ENCODE measurements around the gene TUT7.
"Not testable (repeated sequence)": the region's sequence is repeated elsewhere in the genome, so short reads cannot be mapped to it uniquely, and the experiment has no call there.

The TUT7 gene

GRCh38 chr9:86354011-86354817 is at the start of gene TUT7:
Gene TUT7 (minus strand): TSS chr9:86354410. CDS start chr9:86353199, 1,211 bp downstream.
- DNase-seq (ENCODE audit: low read depth in 2 of 2), result peak; percentile 88 to 91

- no peak for DNase-seq (ENCODE audit: low read depth in 2 of 2)
Measured at GRCh38 chr9:86402591-86402990, 48.4 kb upstream of the TUT7 start.

- DNase-seq (ENCODE audit: low read depth in 2 of 2), result no peak
Measured at GRCh38 chr9:86396412-86396811, 42.2 kb upstream of the TUT7 start.

- DNase-seq (ENCODE audit: low read depth in 2 of 2), result not testable (repeated sequence)
Measured at GRCh38 chr9:86390184-86390583, 36.0 kb upstream of the TUT7 start.

- DNase-seq (ENCODE audit: low read depth in 2 of 2), result no peak
Measured at GRCh38 chr9:86389628-86390027, 35.4 kb upstream of the TUT7 start.

GRCh38 chr9:86387376-86387775 is 33.2 kb upstream of the TUT7 start:
- DNase-seq (ENCODE audit: low read depth in 2 of 2), result no peak

- not testable (repeated sequence) for DNase-seq (ENCODE audit: low read depth in 2 of 2)
Measured at GRCh38 chr9:86383000-86383399, 28.8 kb upstream of the TUT7 start.

- DNase-seq (ENCODE audit: low read depth in 2 of 2), result no peak
Measured at GRCh38 chr9:86376016-86376415, 21.8 kb upstream of the TUT7 start.

GRCh38 chr9:86369810-86370209 is 15.6 kb upstream of the TUT7 start:
- no peak for DNase-seq (ENCODE audit: low read depth in 2 of 2)

GRCh38 chr9:86368871-86369521 is 14.8 kb upstream of the TUT7 start:
- peak in 1 of 2 experiments; percentile 1 for DNase-seq (ENCODE audit: low read depth in 2 of 2)

- no peak for DNase-seq (ENCODE audit: low read depth in 2 of 2)
Measured at GRCh38 chr9:86361176-86361575, 7.0 kb upstream of the TUT7 start.

GRCh38 chr9:86359151-86359879 is 5.1 kb upstream of the TUT7 start:
- DNase-seq (ENCODE audit: low read depth in 2 of 2), result no peak

- no peak for DNase-seq (ENCODE audit: low read depth in 2 of 2)
Measured at GRCh38 chr9:86356871-86357866, 3.0 kb upstream of the TUT7 start.

- no peak for DNase-seq (ENCODE audit: low read depth in 2 of 2)
Measured at GRCh38 chr9:86355814-86356213, 1.6 kb upstream of the TUT7 start.

- peak in 1 of 2 experiments; percentile 1 for DNase-seq (ENCODE audit: low read depth in 2 of 2)
Measured at GRCh38 chr9:86354818-86355309, 654 bp upstream of the TUT7 start.

- DNase-seq (ENCODE audit: low read depth in 2 of 2), result no peak
Measured at GRCh38 chr9:86353655-86354010, 577 bp downstream of the TUT7 start.

GRCh38 chr9:86352440-86353077 is 1.7 kb downstream of the TUT7 start:
- no peak for DNase-seq (ENCODE audit: low read depth in 2 of 2)

- no peak for DNase-seq (ENCODE audit: low read depth in 2 of 2)
Measured at GRCh38 chr9:86351880-86352279, 2.3 kb downstream of the TUT7 start.

- DNase-seq (ENCODE audit: low read depth in 2 of 2), result no peak
Measured at GRCh38 chr9:86350006-86350760, 4.0 kb downstream of the TUT7 start.

- DNase-seq (ENCODE audit: low read depth in 2 of 2), result no peak
Measured at GRCh38 chr9:86349271-86349670, 4.9 kb downstream of the TUT7 start.

Data from fibroblast of skin of left quadriceps (primary cell).